ENCODE data around the gene YPEL4.

- TF ChIP-seq GATA2 (IDR thresholded peaks at IDR 0.05; ENCODE audit: low read depth, low read length) (no peak), GATA3 (IDR thresholded peaks at IDR 0.05; ENCODE audit: low read depth, low read length) (no peak)
Observed at GRCh38 chr11:57597916-57598830, 51.5 kb downstream of the YPEL4 start.

Measured in SH-SY5Y (cell line).